HepG2 (cell line): ENCODE results near the gene PCBP2. TPM values are rescaled to one million over a fixed set of nuclear protein-coding genes. Genes with fewer than 3 reads are reported as not detected.

Source experiments
- ATAC-seq: fragments of 200-7000 bp; cut with Tn5 transposase; 3 replicates; pipeline ENCODE4 v1.9.1; 2020; ENCODE audit warnings: mild to moderate bottlenecking, moderate library complexity
- BruUV-seq: library from RNA; stranded (reverse); fragments of 400-500 nt; replicated peaks from 2 replicates; lab custom pipeline; 2021; lab: Mats Ljungman, UMichigan
- CTCF ChIA-PET: fragments of 300-600 bp; formaldehyde crosslinking; extraction: SDS; loops from one replicate; lab custom pipeline; 2021; ENCODE audit warnings: low total read pairs, inconsistent platforms, low intra/inter-chr PET ratio; lab: Yijun Ruan, JAX
- POLR2A ChIA-PET: fragments of 350-600 bp; sonication (Branson Sonifier 250); formaldehyde crosslinking; loops from one replicate; lab custom pipeline; 2020; ENCODE audit warnings: antibody characterized with exemption, inconsistent platforms; lab: Yijun Ruan, JAX
- DNase-seq: peaks from one replicate; pipeline ENCODE4 v3.0.0-alpha.2; 2015; ENCODE audit warnings: low spot score
- FAIRE-seq: peaks from 3 replicates; lab custom pipeline; 2011; peaks lifted over from hg19 to GRCh38; lab: Jason Lieb, UNC
- H2AFZ ChIP-seq: one replicate; pipeline ENCODE4 v1.6.1; 2011; ENCODE audit warnings: low read length, inconsistent platforms
- H3K27ac ChIP-seq: fragments of 300-600 bp; 3 replicates; pipeline ENCODE4 v1.8.0; 2011; ENCODE audit warnings: mixed run types, mild to moderate bottlenecking, mixed read lengths, low read length, inconsistent platforms; ENCODE audit not compliant: insufficient read depth; ENCODE audit errors: extremely low read length
- H3K27me3 ChIP-seq, 2 experiments: fragments of 200-600 bp in 1 of 2; 2 replicates in 1 of 2; 3 replicates in 1 of 2; pipeline versions ENCODE4 v1.6.0 to v1.8.0; 2011; ENCODE audit warnings: low read length in 2 of 2, mild to moderate bottlenecking in 2 of 2, moderate library complexity in 2 of 2, inconsistent platforms in 1 of 2; ENCODE audit not compliant: insufficient read depth in 2 of 2, control insufficient read depth in 1 of 2
- H3K36me3 ChIP-seq, 2 experiments: fragments of 200-600 bp in 1 of 2; replicated peaks in 1 of 2; 2 replicates in 1 of 2; 3 replicates in 1 of 2; pipeline versions ENCODE4 v1.5.1 to v1.8.0; 2011; ENCODE audit warnings: low read length in 2 of 2, inconsistent platforms in 1 of 2; ENCODE audit not compliant: insufficient read depth in 2 of 2, control insufficient read depth in 1 of 2
- H3K4me1 ChIP-seq: 2 replicates; pipeline ENCODE4 v1.5.1; 2012; ENCODE audit warnings: low read length, inconsistent platforms; ENCODE audit not compliant: insufficient read depth
- H3K4me2 ChIP-seq: 2 replicates; pipeline ENCODE4 v1.6.0; 2011; ENCODE audit warnings: low read depth, low read length, inconsistent platforms
- H3K4me3 ChIP-seq, 3 experiments: fragments of 200-600 bp in 1 of 3; sonication (generic), shearing (Covaris generic) in 1 of 3; replicated peaks in 1 of 3; 2 replicates each; pipeline ENCODE4 v1.5.1; 2011 to 2016; ENCODE audit warnings: low read length in 3 of 3, inconsistent platforms in 2 of 3, low read depth in 2 of 3, mild to moderate bottlenecking in 2 of 3, control low read depth in 1 of 3, mixed read lengths in 1 of 3; ENCODE audit not compliant: insufficient read depth in 1 of 3
- H3K79me2 ChIP-seq: one replicate; pipeline ENCODE4 v1.6.1; 2011; ENCODE audit warnings: low read length, inconsistent platforms; ENCODE audit not compliant: insufficient read depth
- H3K9ac ChIP-seq: 2 replicates; pipeline ENCODE4 v1.6.0; 2011; ENCODE audit warnings: mild to moderate bottlenecking, low read depth, low read length, inconsistent platforms; ENCODE audit not compliant: insufficient read depth
- H3K9me3 ChIP-seq: 2 replicates; pipeline ENCODE4 v1.5.1; 2012; ENCODE audit warnings: mild to moderate bottlenecking, low read length
- H4K20me1 ChIP-seq: 2 replicates; pipeline ENCODE4 v1.6.0; 2011; ENCODE audit warnings: inconsistent platforms, mild to moderate bottlenecking, low read length, moderate library complexity; ENCODE audit not compliant: insufficient read depth
- ATF7-NPFF ChIP-seq: sonication (generic); formaldehyde crosslinking; IDR thresholded peaks from 2 replicates; pipeline ENCODE4 v1.8.1; 2023; ENCODE audit warnings: mild to moderate bottlenecking, low read depth, missing genetic modification reagents, moderate library complexity
- ATM ChIP-seq: fragments of 450-650 bp; IDR thresholded peaks from 2 replicates; pipeline ENCODE4 v1.7.1; 2017; ENCODE audit warnings: mild to moderate bottlenecking, borderline replicate concordance
- DNMT1 ChIP-seq: sonication (generic); formaldehyde crosslinking; IDR thresholded peaks from 2 replicates; pipeline ENCODE4 v1.5.1; 2020; ENCODE audit warnings: mild to moderate bottlenecking, missing genetic modification reagents
- HNRNPL ChIP-seq: fragments of 200-400 bp; formaldehyde crosslinking; IDR thresholded peaks from 2 replicates; pipeline ENCODE4 v1.6.1; 2017; ENCODE audit warnings: mild to moderate bottlenecking, low read depth, low read length
- KDM1A ChIP-seq: IDR thresholded peaks from 2 replicates; pipeline ENCODE4 v1.6.1; 2016; ENCODE audit warnings: missing compliant biosample characterization
- PAXIP1 ChIP-seq: sonication (generic); formaldehyde crosslinking; conservative IDR thresholded peaks from 2 replicates; pipeline ENCODE4 v1.4.0; 2020; ENCODE audit warnings: mild to moderate bottlenecking, missing genetic modification reagents, moderate library complexity
- SIX4 ChIP-seq: sonication (generic); formaldehyde crosslinking; IDR thresholded peaks from 2 replicates; pipeline ENCODE4 v1.4.0; 2020; ENCODE audit warnings: missing genetic modification reagents
- SMC3 ChIP-seq: IDR thresholded peaks from 2 replicates; pipeline ENCODE4 v1.6.1; 2011; ENCODE audit warnings: low read length, improper control_type of control experiment
- SP2 ChIP-seq: sonication (generic); formaldehyde crosslinking; IDR thresholded peaks from 2 replicates; pipeline ENCODE4 v1.5.1; 2020; ENCODE audit warnings: mild to moderate bottlenecking, missing genetic modification reagents
- TBP ChIP-seq: sonication (generic); formaldehyde crosslinking; IDR thresholded peaks from 2 replicates; pipeline ENCODE4 v1.5.0; 2020; ENCODE audit warnings: missing genetic modification reagents
- THYN1 ChIP-seq: sonication (generic); formaldehyde crosslinking; IDR thresholded peaks from 2 replicates; pipeline ENCODE4 v1.8.1; 2023; ENCODE audit warnings: low read depth, mild to moderate bottlenecking, moderate library complexity, missing genetic modification reagents, borderline replicate concordance
- U2AF1 ChIP-seq: fragments of 200-400 bp; formaldehyde crosslinking; optimal IDR thresholded peaks from 2 replicates; pipeline ENCODE3; 2017; ENCODE audit warnings: mild to moderate bottlenecking, low read depth, low read length
- ZMYM4 ChIP-seq: sonication (generic); formaldehyde crosslinking; IDR thresholded peaks from 2 replicates; pipeline ENCODE4 v1.8.1; 2023; ENCODE audit warnings: mild to moderate bottlenecking, missing genetic modification reagents
- ZNF670 ChIP-seq: sonication (generic); formaldehyde crosslinking; IDR thresholded peaks from 2 replicates; pipeline ENCODE4 v1.8.0; 2022; ENCODE audit warnings: mild to moderate bottlenecking, missing genetic modification reagents, borderline replicate concordance
- WGBS: methylation state at CpG from one replicate; pipeline ENCODE4 v1.1.6; 2017; ENCODE audit warnings: low lambda C conversion rate; 5-methylcytosine and 5-hydroxymethylcytosine counted together
- in situ Hi-C: cut with HindIII; loops from 2 replicates; pipeline ENCODE4 v1.10.0; 2017; ENCODE audit warnings: low pct_unique_long_range_greater_than_20kb; ENCODE audit not compliant: extremely low pct_ligation_motif_present
- intact Hi-C: fragments of 100-400 bp; cut with micrococcal nuclease; formaldehyde crosslinking; loops from one replicate; pipeline ENCODE4 v1.10.0; 2022; ENCODE audit not compliant: unreplicated experiment
- polyA plus RNA-seq, 8 experiments: library from polyadenylated mRNA; depleted of rRNA in 3 of 8; stranded (reverse) in 7 of 8; unstranded in 1 of 8; fragments of >200 nt; fragmentation: Illumina TruSeq in 4 of 8; extraction: Trizol in 4 of 8; gene quantifications; 2 replicates each; pipeline versions ENCODE4 v1.2.1 to v1.2.3, GENCODE V29; 2011 to 2016; ENCODE audit warnings: low read depth in 4 of 8, missing spikeins in 1 of 8, mixed read lengths in 1 of 8; ENCODE audit not compliant: insufficient read depth in 1 of 8
- total RNA-seq, 5 experiments: library from RNA; depleted of rRNA; stranded (reverse); fragments of >200 nt; fragmentation: Illumina TruSeq; extraction: Trizol; gene quantifications; 2 replicates each; pipeline ENCODE4 v1.2.3, GENCODE V29; 2016; ENCODE audit warnings: low read depth in 1 of 5
- TF ChIP-seq, protein P1 (sequence below): sonication (generic); formaldehyde crosslinking; IDR thresholded peaks from 2 replicates; pipeline ENCODE4 v1.4.0; 2020; ENCODE audit warnings: missing genetic modification reagents

PCBP2 gene
- total and polyA plus RNA-seq, 2 of the 13 experiments (the other 11 are each of a cell fraction or from before 2014, with no cell fraction given): 154 to 345 TPM

- 40% methylated on average over 3 of the region's 5 CpGs for WGBS
- no peaks in the 10 kb centered on the region for H3K79me2 ChIP-seq
- no TSS peak for BruUV-seq
- no peak overlapping the region for H3K4me3 ChIP-seq
- no peaks in the 10 kb centered on the region for H3K36me3 ChIP-seq
- no peaks in the 10 kb centered on the region for H4K20me1 ChIP-seq
- ChIA-PET CTCF (no interaction called here), POLR2A (interaction anchor here (2.0 kb wide), 1 partner anchor 11 kb away, joined by 7 read pairs; no protein-coding TSS in a partner anchor)
- no peak for TF ChIP-seq U2AF1
- no peak for TF ChIP-seq ATF7-NPFF (CRISPR knock-in tag)
- TF ChIP-seq SMC3: no peak
- TF ChIP-seq HNRNPL: no peak
- no peak for TF ChIP-seq PAXIP1 (CRISPR knock-in tag)
- TF ChIP-seq TBP (CRISPR knock-in tag): no peak
- no peak for TF ChIP-seq ATM
- no peak for TF ChIP-seq THYN1
- no peak for TF ChIP-seq SIX4 (CRISPR knock-in tag)
- no peak for TF ChIP-seq SP2 (CRISPR knock-in tag)
- TF ChIP-seq, protein P1, sequence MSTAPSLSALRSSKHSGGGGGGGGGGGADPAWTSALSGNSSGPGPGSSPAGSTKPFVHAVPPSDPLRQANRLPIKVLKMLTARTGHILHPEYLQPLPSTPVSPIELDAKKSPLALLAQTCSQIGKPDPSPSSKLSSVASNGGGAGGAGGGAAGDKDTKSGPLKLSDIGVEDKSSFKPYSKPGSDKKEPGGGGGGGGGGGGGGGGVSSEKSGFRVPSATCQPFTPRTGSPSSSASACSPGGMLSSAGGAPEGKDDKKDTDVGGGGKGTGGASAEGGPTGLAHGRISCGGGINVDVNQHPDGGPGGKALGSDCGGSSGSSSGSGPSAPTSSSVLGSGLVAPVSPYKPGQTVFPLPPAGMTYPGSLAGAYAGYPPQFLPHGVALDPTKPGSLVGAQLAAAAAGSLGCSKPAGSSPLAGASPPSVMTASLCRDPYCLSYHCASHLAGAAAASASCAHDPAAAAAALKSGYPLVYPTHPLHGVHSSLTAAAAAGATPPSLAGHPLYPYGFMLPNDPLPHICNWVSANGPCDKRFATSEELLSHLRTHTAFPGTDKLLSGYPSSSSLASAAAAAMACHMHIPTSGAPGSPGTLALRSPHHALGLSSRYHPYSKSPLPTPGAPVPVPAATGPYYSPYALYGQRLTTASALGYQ: no peak
- no peak for TF ChIP-seq ZMYM4 (CRISPR knock-in tag)
- TF ChIP-seq KDM1A: no peak
- TF ChIP-seq ZNF670 (CRISPR knock-in tag): no peak
- TF ChIP-seq DNMT1 (CRISPR knock-in tag): no peak
- no peak overlapping the region for H3K9ac ChIP-seq
- in situ Hi-C loops: no loop called here
- peaks cover 33% of the 10 kb centered on the region for H3K4me1 ChIP-seq
- no peak overlapping the region for H2AFZ ChIP-seq
- H3K4me2 ChIP-seq: no peak overlapping the region
- H3K9me3 ChIP-seq: no peaks in the 10 kb centered on the region
- DNase-seq (no peak), FAIRE-seq (no peak), ATAC-seq (no peak)
- intact Hi-C loops: no loop called here
- H3K27me3 ChIP-seq: 0 out of 5 replicates have a peak, but pooled peaks cover 0 to 4% of the 10 kb centered on the region in 2 experiments
- H3K27ac ChIP-seq: no peak overlapping the region
Observed at GRCh38 chr12:53430116-53430515, 21.8 kb upstream of the PCBP2 start.
